Measurements from ENCODE around the gene JPT1. TPM values are rescaled to one million over a fixed set of nuclear protein-coding genes. Genes with fewer than 3 reads are reported as not detected.

The JPT1 gene
- total RNA-seq, 1 donor from 2014 or later: 642 TPM

DNA sequence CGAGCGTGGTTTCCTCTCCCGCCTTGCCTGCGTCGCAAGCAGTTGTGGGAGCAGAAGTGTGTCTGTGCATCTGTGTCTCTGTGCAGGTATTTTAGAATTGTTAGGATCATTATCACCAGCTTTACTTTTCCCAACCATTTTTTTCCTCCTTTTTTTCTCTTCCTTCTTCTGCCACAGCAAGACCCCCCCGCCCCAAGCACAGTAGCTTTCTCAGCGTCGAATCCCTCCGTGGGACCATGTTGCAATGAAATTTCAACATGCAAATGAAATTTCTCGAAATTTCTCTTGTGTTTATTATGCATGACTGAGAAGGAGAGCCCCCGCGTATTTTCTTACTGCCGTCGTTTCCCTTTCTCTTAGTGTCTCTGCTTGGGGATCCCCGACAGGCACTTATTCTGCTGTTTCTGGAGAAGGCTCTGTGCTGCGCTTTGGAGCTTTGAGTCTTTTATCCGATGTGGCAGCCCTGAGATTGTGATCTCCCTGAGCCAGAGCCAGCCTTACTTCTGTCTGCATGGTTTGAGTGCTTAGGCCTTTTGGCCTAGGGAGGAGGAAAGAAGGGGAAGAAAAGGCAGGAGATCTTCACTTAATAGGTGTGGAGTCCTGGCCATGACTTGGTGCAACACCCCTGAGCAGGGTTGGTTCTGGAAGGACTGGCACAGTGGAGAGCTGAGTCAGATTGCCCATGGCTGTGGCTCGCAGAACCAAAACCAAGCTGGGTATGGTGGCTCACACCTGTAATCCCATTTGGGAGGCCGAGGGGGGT, 39.6 kb downstream of the JPT1 start:
- Mint-ChIP-seq H3K4me3 (ENCODE audit: unreplicated experiment) (peak overlapping the region; percentile 48), H3K27me3 (ENCODE audit: unreplicated experiment) (peaks cover 2% of the 10 kb centered on the region), H3K36me3 (ENCODE audit: unreplicated experiment) (no peaks in the 10 kb centered on the region), H3K27ac (ENCODE audit: unreplicated experiment) (no peak overlapping the region), H3K9me3 (ENCODE audit: unreplicated experiment) (peaks cover 1% of the 10 kb centered on the region), H3K4me1 (ENCODE audit: low read depth, unreplicated experiment) (peaks cover 2% of the 10 kb centered on the region)
- TF ChIP-seq, protein P1, sequence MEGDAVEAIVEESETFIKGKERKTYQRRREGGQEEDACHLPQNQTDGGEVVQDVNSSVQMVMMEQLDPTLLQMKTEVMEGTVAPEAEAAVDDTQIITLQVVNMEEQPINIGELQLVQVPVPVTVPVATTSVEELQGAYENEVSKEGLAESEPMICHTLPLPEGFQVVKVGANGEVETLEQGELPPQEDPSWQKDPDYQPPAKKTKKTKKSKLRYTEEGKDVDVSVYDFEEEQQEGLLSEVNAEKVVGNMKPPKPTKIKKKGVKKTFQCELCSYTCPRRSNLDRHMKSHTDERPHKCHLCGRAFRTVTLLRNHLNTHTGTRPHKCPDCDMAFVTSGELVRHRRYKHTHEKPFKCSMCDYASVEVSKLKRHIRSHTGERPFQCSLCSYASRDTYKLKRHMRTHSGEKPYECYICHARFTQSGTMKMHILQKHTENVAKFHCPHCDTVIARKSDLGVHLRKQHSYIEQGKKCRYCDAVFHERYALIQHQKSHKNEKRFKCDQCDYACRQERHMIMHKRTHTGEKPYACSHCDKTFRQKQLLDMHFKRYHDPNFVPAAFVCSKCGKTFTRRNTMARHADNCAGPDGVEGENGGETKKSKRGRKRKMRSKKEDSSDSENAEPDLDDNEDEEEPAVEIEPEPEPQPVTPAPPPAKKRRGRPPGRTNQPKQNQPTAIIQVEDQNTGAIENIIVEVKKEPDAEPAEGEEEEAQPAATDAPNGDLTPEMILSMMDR (IDR thresholded peaks at IDR 0.05; ENCODE audit: partially characterized antibody, unreplicated experiment): no peak
- no peak for DNase-seq

DNA sequence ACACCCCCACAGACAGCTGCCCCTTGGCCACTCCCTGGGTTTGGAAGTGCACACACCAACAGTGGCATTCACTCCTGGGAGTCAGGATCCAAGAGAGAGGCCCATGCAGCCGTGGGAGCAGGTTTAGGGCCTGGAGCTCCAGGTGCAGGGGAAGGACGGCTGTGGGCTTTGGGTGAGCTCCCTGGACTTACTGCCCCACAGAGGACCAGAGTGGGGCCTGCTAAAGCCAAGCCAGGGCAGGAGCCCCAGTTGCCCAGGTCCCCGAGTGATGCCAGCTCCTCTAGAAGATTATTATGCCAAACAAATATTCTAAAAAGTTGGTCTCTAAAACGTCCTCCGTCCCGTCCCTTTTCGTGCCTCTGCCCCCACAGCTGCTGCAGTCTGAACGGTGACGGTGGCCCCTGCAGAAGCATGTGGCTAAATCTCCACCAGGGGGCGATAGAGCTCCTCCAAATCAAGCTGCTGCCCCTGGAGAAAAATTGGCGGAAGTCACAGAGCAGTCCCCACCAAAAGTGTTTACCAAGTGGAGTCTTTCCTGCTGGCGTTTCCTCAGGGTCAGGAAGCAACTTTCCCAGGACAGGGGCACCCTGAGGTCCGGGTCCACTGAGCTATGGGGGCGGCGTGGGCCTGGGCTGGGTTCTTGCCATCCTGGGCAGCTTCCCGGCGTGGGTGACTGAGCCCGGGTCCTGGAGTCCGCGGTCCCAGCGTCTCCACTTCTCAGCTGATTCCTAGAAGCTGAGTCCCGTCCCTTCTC, 40.3 kb downstream of the JPT1 start:
- H3K27me3 Mint-ChIP-seq (ENCODE audit: unreplicated experiment): peaks cover 2% of the 10 kb centered on the region
- TF ChIP-seq, protein P1 (IDR thresholded peaks at IDR 0.05; ENCODE audit: partially characterized antibody, unreplicated experiment): peak; percentile 98
- DNase-seq: peak; percentile 84
- H3K36me3 Mint-ChIP-seq (ENCODE audit: unreplicated experiment): no peaks in the 10 kb centered on the region
- peaks cover 2% of the 10 kb centered on the region for H3K4me1 Mint-ChIP-seq (ENCODE audit: low read depth, unreplicated experiment)
- peaks cover 1% of the 10 kb centered on the region for H3K9me3 Mint-ChIP-seq (ENCODE audit: unreplicated experiment)
- no peak overlapping the region for H3K27ac Mint-ChIP-seq (ENCODE audit: unreplicated experiment)
- peak overlapping the region; percentile 7 for H3K4me3 Mint-ChIP-seq (ENCODE audit: unreplicated experiment)

- no peak overlapping the region for H3K27ac Mint-ChIP-seq (ENCODE audit: unreplicated experiment)
- DNase-seq: no peak
- H3K9me3 Mint-ChIP-seq (ENCODE audit: unreplicated experiment): peaks cover 4% of the 10 kb centered on the region
- H3K27me3 Mint-ChIP-seq (ENCODE audit: unreplicated experiment): peaks cover 3% of the 10 kb centered on the region
- no peaks in the 10 kb centered on the region for H3K36me3 Mint-ChIP-seq (ENCODE audit: unreplicated experiment)
- TF ChIP-seq, protein P1 (IDR thresholded peaks at IDR 0.05; ENCODE audit: partially characterized antibody, unreplicated experiment): no peak
- peaks cover 2% of the 10 kb centered on the region for H3K4me1 Mint-ChIP-seq (ENCODE audit: low read depth, unreplicated experiment)
- H3K4me3 Mint-ChIP-seq (ENCODE audit: unreplicated experiment): peak overlapping the region; percentile 25
These were observed 42.5 kb downstream of the JPT1 start for GRCh38 chr17:75111777-75112335.

DNA sequence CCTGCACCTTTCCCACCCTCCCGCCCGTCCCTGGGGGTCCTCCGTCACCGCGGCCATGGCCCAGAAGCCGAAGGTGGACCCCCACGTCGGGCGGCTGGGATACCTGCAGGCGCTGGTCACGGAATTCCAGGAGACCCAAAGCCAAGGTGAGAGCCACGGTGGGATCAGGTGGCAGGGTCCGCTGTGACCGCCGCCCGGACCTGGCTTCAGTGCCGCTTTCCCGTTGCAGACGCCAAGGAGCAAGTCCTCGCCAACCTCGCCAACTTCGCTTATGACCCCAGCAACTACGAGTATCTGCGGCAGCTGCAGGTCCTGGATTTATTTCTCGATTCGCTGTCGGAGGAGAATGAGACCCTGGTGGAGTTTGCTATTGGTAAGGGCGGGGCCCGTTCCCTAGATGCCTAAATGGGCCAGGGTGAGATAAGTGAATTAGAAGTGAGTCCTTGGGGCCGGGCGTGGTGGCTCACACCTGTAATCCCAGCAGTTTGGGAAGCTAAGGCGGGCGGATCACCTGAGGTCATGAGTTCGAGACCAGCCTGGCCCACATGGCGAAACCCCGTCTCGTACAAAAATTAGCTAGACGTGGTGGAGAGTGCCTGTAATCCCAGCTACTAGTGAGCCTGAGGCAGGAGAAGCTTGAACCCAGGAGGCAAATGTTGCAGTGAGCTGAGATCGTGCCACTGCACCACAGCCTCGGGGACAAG, 43.9 kb downstream of the JPT1 start:
- peaks cover 6% of the 10 kb centered on the region for H3K9me3 Mint-ChIP-seq (ENCODE audit: unreplicated experiment)
- DNase-seq: no peak
- H3K4me1 Mint-ChIP-seq (ENCODE audit: low read depth, unreplicated experiment): peaks cover 2% of the 10 kb centered on the region
- H3K27me3 Mint-ChIP-seq (ENCODE audit: unreplicated experiment): peaks cover 6% of the 10 kb centered on the region
- no peak overlapping the region for H3K27ac Mint-ChIP-seq (ENCODE audit: unreplicated experiment)
- TF ChIP-seq, protein P1 (IDR thresholded peaks at IDR 0.05; ENCODE audit: partially characterized antibody, unreplicated experiment): no peak
- H3K4me3 Mint-ChIP-seq (ENCODE audit: unreplicated experiment): peak overlapping the region; percentile 88
- no peaks in the 10 kb centered on the region for H3K36me3 Mint-ChIP-seq (ENCODE audit: unreplicated experiment)
